ENCODE data around the gene CCL4. TPM values are rescaled to one million over a fixed set of nuclear protein-coding genes. Genes with fewer than 3 reads are reported as not detected.

Gene CCL4
- total RNA-seq, 4 donors from 2014 or later: 0.90 to 2.4 (median 1.9) TPM; not detected in 1

DNA sequence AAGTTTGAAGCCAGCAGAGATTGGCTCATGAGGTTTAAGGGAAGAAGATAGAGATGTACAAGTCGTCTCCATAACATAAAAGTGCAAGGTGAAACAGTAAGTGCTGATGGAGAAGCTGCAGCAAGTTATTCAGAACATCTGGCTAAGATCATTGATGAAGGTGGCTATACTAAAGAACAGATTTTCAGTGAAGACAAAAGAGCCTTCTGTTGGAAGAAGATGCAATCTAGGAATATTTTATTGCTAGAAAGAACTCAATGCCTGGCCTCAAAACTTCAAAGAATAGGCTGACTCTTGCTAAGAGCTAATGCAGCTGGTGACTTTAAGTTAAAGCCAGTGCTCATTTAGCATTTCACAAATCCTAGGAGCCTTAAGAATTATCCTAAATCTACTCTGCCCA is 26.0 kb downstream of the CCL4 start:
- DNase-seq (ENCODE audit: low spot score in 2 of 2): no peak
- TF ChIP-seq POLR2A (IDR thresholded peaks at IDR 0.05) (no peak), EP300 (IDR thresholded peaks at IDR 0.05) (no peak), CTCF (IDR thresholded peaks at IDR 0.05) (no peak)
- Histone ChIP-seq H3K36me3 (peaks cover 0 to 5% (median 0%) of the 10 kb centered on the region in 3 donors), H3K4me1 (peaks cover 0 to 4% (median 0%) of the 10 kb centered on the region in 4 donors), H3K4me3 (no peak overlapping the region), H3K27ac (no peak overlapping the region), H3K27me3 (no peaks in the 10 kb centered on the region), H3K9me3 (peaks cover 0 to 23% (median 0%) of the 10 kb centered on the region in 4 donors)
- 56 to 58% methylated on average over 1 of the region's 1 CpG for WGBS, 2 donors

GRCh38 chr17:36130346-36130745 is 26.7 kb downstream of the CCL4 start:
- H3K27ac ChIP-seq: no peak overlapping the region
- no peaks in the 10 kb centered on the region for H3K27me3 ChIP-seq
- WGBS, 2 donors: 48 to 52% methylated on average over 5 of the region's 5 CpGs
- no peak for TF ChIP-seq POLR2A (IDR thresholded peaks at IDR 0.05)
- no peak for TF ChIP-seq CTCF (IDR thresholded peaks at IDR 0.05)
- TF ChIP-seq EP300 (IDR thresholded peaks at IDR 0.05): no peak
- peaks cover 0 to under 1% (median 0%) of the 10 kb centered on the region in 3 donors for H3K36me3 ChIP-seq
- H3K4me1 ChIP-seq: peaks cover 0 to 4% (median 0%) of the 10 kb centered on the region in 4 donors
- no peak overlapping the region for H3K4me3 ChIP-seq
- no peak for DNase-seq (ENCODE audit: low spot score in 2 of 2)
- peaks cover 0 to 17% (median 0%) of the 10 kb centered on the region in 4 donors for H3K9me3 ChIP-seq

DNA sequence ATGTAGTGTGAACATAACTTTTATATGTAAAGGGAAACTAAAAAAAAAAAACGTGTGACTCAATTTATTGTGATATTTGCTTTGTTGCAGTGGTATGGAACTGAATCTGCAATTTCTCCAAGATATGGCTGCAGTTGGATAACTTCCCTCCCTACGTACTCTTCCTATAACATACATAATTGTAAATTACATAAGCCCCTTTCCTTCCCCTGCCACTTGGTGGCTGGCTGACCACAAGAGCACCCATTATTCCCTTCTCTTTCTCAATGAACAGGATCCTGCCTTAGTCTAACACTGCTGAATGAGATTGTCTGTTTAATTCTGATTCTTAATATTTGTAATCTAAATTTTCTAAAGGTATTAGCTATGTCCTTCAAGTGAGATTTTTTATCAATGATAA is 27.8 kb downstream of the CCL4 start:
- no peak overlapping the region for H3K27ac ChIP-seq
- H3K9me3 ChIP-seq: peaks cover 0 to 6% (median 0%) of the 10 kb centered on the region in 4 donors
- DNase-seq (ENCODE audit: low spot score in 2 of 2): no peak
- peaks cover 0 to 4% (median 0%) of the 10 kb centered on the region in 4 donors for H3K4me1 ChIP-seq
- no peaks in the 10 kb centered on the region for H3K36me3 ChIP-seq
- H3K4me3 ChIP-seq: no peak overlapping the region
- WGBS, 2 donors: 40 to 57% methylated on average over 2 of the region's 2 CpGs
- no peaks in the 10 kb centered on the region for H3K27me3 ChIP-seq
- TF ChIP-seq POLR2A (IDR thresholded peaks at IDR 0.05) (no peak), CTCF (IDR thresholded peaks at IDR 0.05) (no peak), EP300 (IDR thresholded peaks at IDR 0.05) (no peak)

GRCh38 chr17:36131931-36132330 is 28.3 kb downstream of the CCL4 start:
- Histone ChIP-seq H3K36me3 (no peaks in the 10 kb centered on the region), H3K27me3 (no peaks in the 10 kb centered on the region), H3K4me3 (no peak overlapping the region), H3K27ac (no peak overlapping the region), H3K9me3 (peaks cover 0 to under 1% (median 0%) of the 10 kb centered on the region in 4 donors), H3K4me1 (no peaks in the 10 kb centered on the region)
- WGBS, 2 donors: 90 to 91% methylated on average over 3 of the region's 3 CpGs
- DNase-seq (ENCODE audit: low spot score in 2 of 2): no peak
- TF ChIP-seq EP300 (IDR thresholded peaks at IDR 0.05) (no peak), POLR2A (IDR thresholded peaks at IDR 0.05) (no peak), CTCF (IDR thresholded peaks at IDR 0.05) (no peak)

DNA sequence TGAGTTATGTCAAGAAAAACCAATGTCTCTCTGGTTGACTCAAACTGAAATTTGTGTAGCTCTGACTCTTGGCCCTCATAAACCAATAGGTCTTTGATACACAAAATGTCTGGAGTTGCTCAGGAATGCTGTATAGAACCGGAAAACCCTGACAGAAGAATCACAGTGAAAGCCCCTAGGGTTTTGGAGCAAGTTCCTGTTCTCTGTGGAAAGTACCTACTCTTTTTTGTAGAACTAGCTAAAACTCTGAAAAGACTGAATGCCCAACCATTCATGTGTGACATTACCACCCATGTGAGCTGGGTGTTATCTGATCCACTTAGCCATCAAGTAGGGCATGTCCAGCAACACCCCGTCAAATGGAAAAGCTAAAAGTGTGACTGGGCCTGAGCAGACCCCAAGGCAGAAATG is 28.8 kb downstream of the CCL4 start:
- no peak for DNase-seq (ENCODE audit: low spot score in 2 of 2)
- Histone ChIP-seq H3K4me1 (no peaks in the 10 kb centered on the region), H3K27ac (no peak overlapping the region), H3K36me3 (no peaks in the 10 kb centered on the region), H3K9me3 (no peaks in the 10 kb centered on the region), H3K4me3 (no peak overlapping the region), H3K27me3 (no peaks in the 10 kb centered on the region)
- WGBS, 2 donors: 61 to 79% methylated on average over 2 of the region's 2 CpGs
- TF ChIP-seq EP300 (IDR thresholded peaks at IDR 0.05) (no peak), POLR2A (IDR thresholded peaks at IDR 0.05) (no peak), CTCF (IDR thresholded peaks at IDR 0.05) (no peak)

Data from tibial nerve (tissue), 4 donors.